Measurements from ENCODE around the gene CREB3L1.

DNA sequence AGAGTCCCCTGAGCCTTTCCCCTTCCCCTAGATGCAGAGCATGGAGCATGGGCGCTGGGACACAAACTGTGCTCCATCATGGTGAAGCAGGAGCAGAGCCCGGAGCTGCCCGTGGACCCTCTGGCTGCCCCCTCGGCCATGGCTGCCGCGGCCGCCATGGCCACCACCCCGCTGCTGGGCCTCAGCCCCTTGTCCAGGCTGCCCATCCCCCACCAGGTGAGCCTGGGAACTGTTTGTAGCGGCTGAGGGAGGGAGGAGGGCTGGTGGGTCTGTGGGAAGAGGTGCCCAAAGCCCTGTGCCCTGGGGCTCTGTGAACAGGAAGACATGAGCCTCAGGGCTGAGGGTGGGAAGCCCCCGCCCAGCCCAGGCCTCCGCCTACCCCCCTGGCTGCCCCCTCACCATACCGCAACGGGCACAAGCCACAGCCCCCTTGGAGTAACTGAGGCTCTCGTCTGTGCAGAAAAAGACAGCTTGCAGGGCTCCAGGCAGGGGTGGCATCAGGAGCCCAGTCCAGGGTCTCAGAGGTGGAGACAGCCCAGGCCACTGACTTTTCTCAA is 30.4 kb downstream of the CREB3L1 start:
- TF ChIP-seq ETV5 (CRISPR knock-in tag; IDR thresholded peaks at IDR 0.05; ENCODE audit: borderline replicate concordance) (no peak), SIN3A (IDR thresholded peaks at IDR 0.05; ENCODE audit: borderline replicate concordance, low read depth, low read length) (no peak), CSRNP1 (CRISPR knock-in tag; IDR thresholded peaks at IDR 0.05) (no peak), SPEN (CRISPR knock-in tag; IDR thresholded peaks at IDR 0.05; ENCODE audit: low read depth) (no peak), ATF3 (CRISPR knock-in tag; IDR thresholded peaks at IDR 0.05) (no peak)
